Renal pelvis (tissue), 4 donors: ENCODE measurements around the gene GATAD2B. TPM values are rescaled to one million over a fixed set of nuclear protein-coding genes. Genes with fewer than 3 reads are reported as not detected.
"Not testable (repeated sequence)": the region's sequence is repeated elsewhere in the genome, so short reads cannot be mapped to it uniquely, and the experiment has no call there.

Source experiments
- DNase-seq: peaks from one replicate; pipeline ENCODE4 v3.0.0-alpha.2; 2013
- polyA plus RNA-seq, 3 donors: library from polyadenylated mRNA; unstranded; fragments of 120-200 nt; gene quantifications; one replicate each; pipeline ENCODE4 v1.2.1, GENCODE V29; 2013; ENCODE audit not compliant: insufficient read length in 3 of 3

Gene GATAD2B
- polyA plus RNA-seq, 3 donors: 25.5 to 38.5 (median 34.4) TPM

GRCh38 chr1:153779781-153780541 lies 142.8 kb downstream of the GATAD2B start:
- no peak for DNase-seq

- no peak for DNase-seq
These were observed 143.8 kb downstream of the GATAD2B start for GRCh38 chr1:153778824-153779519.

- no peak for DNase-seq
These were observed 144.5 kb downstream of the GATAD2B start for GRCh38 chr1:153778051-153778823.

- no peak for DNase-seq
These were observed 145.1 kb downstream of the GATAD2B start for GRCh38 chr1:153777648-153778047.

- DNase-seq: no peak
These were observed 145.9 kb downstream of the GATAD2B start for GRCh38 chr1:153776845-153777370.

GRCh38 chr1:153776352-153776751 lies 146.4 kb downstream of the GATAD2B start:
- no peak for DNase-seq

GRCh38 chr1:153775458-153776327 lies 147.1 kb downstream of the GATAD2B start:
- peak; percentile 79 for DNase-seq

GRCh38 chr1:153774780-153775457 lies 147.9 kb downstream of the GATAD2B start, which contains the start of gene SLC27A3:
TSS of gene SLC27A3 (plus strand) at chr1:153775407. CDS start at chr1:153775498, 91 bp downstream.
- DNase-seq: no peak

- no peak for DNase-seq
These were observed 148.7 kb downstream of the GATAD2B start for GRCh38 chr1:153774026-153774595.

- no peak for DNase-seq
These were observed 149.5 kb downstream of the GATAD2B start for GRCh38 chr1:153773096-153773921.

- no peak for DNase-seq
These were observed 150.8 kb downstream of the GATAD2B start for GRCh38 chr1:153771841-153772593.

- DNase-seq: no peak
These were observed 151.5 kb downstream of the GATAD2B start for GRCh38 chr1:153771261-153771660.

- DNase-seq: no peak
These were observed 152.0 kb downstream of the GATAD2B start for GRCh38 chr1:153770797-153771196.

GRCh38 chr1:153769221-153769620 lies 153.6 kb downstream of the GATAD2B start:
- no peak for DNase-seq

- DNase-seq: no peak
These were observed 154.2 kb downstream of the GATAD2B start for GRCh38 chr1:153768316-153769181.

- no peak for DNase-seq
These were observed 155.3 kb downstream of the GATAD2B start for GRCh38 chr1:153767519-153767918.

- not testable (repeated sequence) for DNase-seq
These were observed 156.1 kb downstream of the GATAD2B start for GRCh38 chr1:153766663-153767062.
